Activated CD4-positive, alpha-beta T cell treated with anti-CD3 and anti-CD28 coated beads for 1 hour (primary cell): ENCODE measurements around the gene FGD5.

ENCODE experiments used
- DNase-seq: peaks from one replicate; pipeline ENCODE4 v3.0.0-alpha.2; 2020

The FGD5 gene

DNA sequence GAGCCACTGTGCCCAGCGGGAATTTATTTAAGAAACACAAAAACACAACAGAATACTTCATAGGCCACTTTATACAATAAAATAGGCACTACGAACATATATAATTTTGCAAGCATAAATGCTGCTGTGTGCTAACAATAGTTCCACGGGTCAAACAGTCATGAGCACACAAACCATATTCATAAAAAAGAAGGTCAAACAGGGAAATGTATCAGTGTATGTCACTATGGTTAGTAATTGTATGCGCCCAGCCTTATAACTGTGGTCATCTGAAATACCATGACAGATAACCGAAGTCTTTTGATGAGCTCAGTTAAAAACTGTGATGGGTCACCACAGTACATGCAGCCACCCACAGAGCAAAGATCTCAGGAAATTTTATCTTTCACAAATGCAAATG lies 90.5 kb downstream of the FGD5 start:
- DNase-seq = no peak

DNA sequence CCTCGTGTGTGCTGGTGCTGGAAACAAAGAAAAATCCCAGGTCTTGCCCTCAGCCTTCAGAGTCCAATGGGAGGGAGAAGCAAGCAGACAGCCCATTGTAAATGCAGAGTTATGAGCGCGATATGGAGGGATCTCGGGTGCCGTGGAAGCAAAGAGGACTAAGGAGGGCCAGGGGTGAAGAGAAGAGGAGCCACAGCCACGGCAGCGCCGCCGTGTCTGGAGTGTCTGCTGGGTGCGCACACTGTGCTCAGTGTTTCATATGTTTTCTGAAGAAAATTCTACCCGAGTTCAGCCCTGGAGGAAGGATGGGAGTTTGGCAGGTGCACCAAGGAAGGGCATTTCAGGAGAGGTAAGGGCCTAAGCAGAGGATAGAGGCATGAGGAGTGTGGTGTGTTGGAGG lies 92.9 kb downstream of the FGD5 start:
- no peak for DNase-seq

DNA sequence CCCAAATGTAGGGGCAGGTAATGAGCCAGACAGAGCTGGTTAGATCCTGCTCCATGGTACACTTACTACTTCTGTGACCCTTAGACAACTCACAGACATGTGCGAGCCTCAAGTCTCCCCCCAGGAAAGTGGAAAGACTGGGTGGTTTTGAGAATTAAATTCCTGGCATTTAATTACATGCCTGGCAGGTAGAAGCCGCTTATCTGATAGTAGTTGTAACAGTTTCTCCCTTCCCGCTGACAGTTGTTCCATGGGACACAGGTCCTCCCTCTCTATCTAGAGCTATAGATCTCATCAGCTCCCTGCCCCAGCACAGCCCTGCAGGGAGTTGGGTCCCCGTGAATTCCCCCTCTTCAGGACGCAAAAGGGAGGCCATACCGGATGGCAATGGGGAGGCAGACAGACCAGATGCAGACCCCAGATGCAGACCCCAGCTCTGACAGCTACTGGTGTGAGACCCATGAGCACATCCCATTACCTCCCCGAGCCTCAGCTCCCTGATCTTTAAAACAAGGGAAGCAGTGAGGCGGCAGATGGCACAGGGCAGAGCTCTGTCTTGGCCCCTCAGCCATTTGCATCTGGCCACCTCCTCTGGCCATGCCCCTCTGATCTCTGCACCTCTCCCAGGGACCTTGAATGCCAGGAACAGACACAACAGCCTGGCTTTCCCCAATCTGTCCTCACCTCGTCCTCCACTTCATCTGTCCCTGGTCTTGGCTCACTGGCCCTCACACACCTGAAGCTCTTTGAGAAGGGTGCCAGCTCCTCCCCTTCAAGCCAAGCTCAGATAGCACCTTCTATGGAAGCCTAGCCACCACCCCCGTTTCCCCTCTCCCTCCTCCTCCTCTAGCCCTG lies 94.5 kb downstream of the FGD5 start:
- no peak for DNase-seq

DNA sequence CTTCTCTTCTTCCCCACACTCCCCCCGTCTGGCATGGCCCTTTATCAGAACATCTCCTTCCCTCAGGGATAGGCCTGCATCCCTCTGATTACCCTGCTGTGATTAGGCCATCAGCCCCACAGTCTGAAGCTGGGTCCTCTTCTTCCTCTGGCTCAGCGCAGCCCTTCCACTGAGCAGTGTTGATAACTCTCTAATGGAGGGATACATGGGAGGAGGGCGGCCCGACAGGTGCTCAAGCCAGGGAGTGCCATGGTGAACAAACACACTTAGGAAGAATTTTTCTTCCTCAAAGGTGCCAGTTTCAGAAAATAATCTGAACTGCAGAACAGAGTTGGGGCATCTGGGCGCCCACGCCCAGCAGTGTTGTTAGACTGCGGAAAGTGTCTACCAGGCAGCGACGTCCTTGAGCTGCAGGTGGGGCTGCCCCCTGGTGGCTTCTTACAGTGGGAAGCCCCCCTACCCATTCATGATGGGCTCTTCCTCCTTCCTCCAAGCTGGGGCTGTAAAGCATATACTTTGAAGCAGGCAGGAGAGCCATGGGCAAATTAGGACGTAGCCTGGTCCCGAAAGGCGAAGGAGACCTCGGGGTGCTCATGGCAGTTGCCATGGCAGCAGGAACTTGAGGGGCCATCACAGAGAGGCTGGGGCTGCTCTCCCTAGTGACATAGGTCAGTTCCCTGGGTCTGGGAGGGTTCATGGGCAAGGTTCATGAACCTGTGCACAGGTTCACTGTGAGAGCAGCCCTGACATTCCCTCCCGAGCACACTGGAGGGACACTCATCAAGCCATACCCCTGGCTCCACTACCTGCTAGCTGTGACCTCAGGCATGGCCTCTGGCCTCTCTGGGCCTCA lies 95.4 kb downstream of the FGD5 start:
- DNase-seq = no peak

DNA sequence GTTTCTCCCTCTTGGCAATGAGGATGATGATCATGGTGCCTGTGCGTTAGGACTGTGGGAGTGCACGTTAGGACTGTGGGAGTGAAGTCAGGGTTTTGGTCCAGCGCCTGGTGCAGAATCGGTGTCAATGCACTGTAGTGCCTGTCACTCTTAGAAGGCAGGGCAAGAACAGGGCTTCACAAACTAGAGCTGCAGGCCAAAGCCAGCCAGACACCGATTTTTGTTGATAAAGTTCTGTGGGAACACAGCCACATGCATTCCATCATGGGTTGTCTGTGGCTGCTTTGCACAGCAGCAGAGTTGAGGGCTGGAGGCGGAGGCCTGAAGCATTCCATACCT lies 96.0 kb downstream of the FGD5 start:
- DNase-seq = no peak

DNA sequence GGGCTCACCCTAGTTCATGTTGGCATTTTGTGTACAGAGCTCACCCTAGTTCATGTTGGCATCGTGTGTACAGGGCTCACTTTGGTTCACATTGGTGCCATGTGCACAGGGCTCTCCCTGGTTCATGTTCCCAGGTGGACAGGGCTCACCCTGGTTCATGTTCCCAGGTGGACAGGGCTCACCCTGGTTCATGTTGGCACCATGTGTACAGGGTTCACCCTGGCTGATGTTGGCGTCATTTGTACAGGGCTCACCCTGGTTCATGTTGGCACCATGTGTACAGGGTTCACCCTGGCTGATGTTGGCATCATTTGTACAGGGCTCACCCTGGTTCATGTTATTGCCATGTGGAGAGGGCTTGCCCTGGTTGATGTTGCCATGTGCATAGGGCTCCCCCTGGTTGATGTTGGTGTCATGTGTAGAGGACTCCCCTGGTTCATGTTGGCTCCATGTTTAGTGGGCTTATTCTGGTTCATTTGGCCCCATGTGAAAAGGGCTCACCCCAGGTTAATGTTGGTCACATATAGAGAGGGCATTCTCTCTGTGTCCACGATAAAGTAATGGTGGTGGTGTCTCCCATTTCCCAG lies 97.0 kb downstream of the FGD5 start:
- DNase-seq = no peak

DNA sequence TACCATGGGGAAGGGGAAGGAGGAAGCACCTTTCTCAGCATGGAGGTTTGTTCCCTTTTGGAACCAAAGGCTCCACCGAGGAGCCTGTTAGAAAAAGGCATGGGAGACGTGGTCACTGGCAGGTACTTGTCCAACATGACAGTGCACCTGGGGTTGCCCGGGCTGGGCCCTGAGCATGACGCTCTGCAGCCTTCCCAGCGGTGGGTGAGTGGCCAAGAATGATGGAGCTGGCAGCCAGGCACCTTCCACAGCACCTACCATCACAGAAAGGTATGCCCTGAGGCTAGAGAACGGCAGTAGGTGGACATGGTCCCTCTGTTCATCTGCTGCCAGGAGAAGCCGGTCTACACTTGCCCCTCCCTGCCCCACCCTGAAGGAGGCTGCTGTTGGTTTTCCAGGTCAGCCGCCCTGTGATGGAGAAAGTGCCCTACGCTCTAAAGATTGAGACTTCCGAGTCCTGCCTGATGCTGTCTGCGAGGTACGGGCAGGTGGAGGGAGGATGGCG lies 99.6 kb downstream of the FGD5 start:
- no peak for DNase-seq

DNA sequence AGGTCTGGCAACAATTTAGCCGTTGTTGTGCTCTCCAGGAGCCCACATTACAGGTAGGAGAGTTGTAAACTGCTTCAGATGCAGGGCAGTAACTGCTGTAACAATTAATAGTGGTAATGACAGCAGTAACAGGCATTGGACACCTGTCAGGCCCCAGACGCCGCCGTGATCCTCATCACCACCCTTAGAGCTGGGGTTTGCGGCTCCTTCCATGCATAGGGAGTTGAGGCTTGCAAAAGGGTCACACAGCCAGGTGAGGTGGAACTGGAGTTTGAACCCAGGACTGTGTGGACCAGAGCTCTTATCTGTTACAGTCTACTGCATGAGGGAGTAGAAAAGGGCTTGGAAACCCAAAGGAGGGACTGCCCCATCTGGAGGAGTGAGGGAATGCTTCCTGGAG lies 101.8 kb downstream of the FGD5 start:
- DNase-seq = no peak

DNA sequence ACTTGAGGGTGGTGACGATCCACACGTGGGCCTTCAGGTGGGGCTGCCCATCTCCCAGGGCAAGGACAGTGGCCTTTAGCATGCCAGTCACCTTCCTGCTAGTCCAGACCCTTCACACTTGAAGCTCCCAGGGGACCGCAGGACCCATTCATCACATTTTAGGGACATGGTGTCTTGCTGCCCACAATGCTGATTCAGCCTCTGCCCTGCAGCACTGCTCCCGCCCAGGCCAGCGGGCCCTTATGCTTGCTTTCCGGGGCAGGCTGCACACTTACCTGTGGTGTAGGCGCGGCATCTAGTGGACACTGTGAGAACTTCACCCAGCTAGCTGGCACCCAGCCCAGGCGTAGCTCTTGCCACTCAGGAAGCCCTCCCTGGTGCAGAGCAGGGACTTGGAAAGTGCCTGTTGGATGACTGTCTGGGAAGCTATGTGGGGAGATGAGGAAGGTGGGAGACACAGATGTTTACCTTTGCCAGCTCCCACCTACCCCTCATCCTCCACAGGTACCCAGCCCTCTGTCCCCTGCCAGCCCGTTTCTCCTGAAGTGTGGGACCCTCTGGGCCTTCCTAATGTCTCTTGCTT lies 102.4 kb downstream of the FGD5 start:
- peak; percentile 75 for DNase-seq

DNA sequence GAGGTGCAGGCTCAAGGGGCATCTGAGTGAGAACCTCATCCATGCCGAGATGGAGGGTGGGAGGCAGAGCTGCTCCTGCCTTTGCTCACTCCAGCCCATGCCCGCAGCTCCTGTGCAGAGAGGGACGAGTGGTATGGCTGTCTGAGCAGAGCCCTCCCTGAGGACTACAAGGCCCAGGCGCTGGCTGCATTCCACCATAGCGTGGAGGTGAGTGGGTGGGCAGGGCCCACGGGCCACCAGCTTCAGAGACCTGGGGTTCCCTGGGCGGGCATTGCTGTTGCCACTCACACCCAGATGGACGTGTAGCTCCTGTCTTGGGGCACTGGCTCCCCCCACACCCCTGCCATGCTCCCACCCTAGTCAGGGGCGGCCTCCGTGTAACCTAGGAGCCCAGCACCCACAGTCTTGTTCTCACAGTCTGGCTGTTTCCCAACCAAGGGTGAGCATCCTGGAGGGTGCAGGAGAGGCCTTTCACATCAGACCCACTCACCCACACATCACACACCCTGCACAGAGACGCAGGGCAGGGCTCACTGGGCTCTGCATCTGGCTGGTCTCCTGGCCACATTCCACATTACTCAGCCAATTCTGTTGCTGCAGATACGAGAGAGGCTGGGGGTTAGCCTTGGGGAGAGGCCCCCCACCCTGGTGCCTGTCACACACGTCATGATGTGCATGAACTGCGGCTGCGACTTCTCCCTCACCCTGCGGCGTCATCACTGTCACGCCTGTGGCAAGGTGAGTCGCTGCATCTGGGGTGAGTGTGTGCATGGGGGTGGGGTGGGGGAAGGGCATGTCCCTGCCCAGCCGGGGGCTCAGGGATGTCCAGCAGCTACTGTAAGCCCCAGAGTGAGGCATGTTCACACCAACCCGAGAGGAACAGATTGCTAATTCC lies 103.3 kb downstream of the FGD5 start:
- DNase-seq = no peak

DNA sequence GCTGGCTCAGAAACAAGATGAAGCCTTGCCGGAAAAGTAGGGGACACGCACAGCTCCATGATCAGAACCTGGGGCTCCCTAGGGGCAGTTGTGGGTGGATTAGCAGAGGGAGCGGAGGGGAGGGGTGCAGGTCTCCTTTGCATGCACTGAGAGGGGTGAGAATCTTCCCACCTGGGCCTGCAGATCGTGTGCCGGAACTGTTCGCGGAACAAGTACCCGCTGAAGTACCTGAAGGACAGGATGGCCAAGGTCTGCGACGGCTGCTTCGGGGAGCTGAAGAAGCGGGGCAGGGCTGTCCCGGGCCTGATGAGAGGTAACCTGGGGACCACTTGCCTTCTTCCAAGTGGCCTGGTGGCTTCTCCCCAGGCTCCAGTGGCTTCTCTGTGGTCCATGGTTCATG lies 104.1 kb downstream of the FGD5 start:
- no peak for DNase-seq

DNA sequence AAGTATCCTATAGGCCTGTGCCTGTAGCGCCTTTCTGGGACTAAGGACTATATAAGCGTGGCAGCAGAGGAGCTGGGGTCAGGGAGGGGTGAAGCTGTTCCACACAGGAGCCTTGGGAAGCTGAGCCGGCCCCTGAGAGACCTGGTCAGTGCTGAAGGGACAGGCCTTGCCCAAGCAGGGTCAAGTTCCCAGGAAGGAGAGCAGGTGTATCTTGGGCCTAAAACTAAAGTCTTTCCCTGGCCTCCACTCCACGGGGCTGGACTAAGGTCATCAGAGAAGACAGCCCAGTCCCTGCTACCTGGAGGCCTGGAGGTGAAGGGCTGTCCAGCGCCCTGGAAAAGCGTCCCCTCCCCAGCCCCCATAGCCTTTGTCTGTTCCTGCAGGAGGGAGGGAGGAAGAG lies 104.7 kb downstream of the FGD5 start:
- DNase-seq = no peak

DNA sequence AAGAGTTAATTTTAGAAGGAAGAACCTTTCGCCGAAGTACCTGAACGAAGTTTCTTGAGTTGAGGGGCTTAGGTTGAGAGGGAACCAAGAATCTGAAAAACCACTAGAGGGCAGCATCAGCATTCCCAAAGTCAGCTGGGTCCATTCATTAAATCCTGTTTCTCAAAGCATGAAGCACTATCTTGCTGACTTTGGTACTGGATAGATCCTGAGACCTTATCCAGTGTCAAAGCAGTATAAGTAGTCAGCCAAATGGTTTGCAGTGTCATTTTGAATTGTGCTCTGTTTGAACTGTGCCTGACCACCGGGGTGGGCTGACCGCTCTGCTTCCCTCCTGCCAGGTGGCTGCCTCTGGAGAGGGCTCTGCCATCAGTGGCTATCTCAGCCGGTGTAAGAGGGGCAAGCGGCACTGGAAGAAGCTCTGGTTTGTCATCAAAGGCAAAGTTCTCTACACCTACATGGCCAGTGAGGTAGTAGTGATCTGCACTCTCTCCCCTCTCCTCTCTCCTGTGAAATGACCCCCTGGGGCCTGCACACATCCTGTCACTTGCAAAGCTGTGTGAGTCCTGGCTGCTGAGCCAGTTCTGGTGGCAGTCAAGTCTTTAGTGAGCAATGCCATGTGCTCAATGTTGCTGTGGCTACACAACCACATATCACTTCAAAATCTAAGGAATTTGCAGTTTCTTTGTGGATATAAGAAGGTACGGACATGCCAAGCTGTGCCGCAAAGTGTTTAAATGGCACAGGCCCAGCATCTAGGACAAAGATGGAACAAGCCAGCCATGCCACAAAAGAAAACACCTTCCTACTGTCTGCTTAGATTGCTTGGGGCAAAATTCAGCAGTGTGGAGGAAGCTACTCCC lies 107.2 kb downstream of the FGD5 start:
- no peak for DNase-seq

DNA sequence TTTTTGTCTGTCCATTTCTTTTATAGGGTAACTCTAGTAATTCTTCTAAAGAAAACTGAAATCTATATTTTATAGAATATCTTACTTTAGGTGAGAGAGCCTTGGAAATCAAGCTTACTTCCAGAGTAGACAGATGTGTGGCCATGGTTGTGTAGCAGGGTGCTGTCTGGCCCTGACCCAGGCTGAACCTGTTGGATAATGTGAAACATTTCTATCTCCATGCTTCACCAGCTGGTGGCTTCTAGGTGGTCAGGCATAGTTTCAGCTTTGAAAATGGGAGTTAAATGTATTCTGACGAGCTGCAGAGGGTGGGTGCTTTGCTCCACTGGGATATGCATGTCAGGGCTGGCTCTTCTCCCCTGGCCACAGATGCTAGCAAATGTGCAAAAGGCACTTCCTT lies 107.8 kb downstream of the FGD5 start:
- no peak for DNase-seq

DNA sequence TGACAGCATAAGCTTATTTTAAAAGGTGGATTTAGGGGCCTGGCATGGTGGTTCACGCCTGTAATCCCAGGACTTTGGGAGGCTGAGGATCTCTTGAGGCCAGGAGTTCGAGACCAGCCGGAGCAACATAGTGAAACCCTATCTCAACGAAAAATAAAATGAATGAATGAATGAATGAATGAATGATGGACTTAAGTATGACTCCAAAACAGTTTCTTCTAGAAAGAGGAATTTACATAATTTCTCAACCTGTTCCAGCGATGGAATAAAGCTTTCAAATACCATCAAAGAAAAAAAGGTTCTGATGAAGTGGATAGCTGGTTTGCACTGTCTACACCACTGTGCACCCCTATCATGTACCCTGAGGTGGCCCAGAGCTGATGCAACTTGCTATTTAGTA lies 108.5 kb downstream of the FGD5 start:
- no peak for DNase-seq

DNA sequence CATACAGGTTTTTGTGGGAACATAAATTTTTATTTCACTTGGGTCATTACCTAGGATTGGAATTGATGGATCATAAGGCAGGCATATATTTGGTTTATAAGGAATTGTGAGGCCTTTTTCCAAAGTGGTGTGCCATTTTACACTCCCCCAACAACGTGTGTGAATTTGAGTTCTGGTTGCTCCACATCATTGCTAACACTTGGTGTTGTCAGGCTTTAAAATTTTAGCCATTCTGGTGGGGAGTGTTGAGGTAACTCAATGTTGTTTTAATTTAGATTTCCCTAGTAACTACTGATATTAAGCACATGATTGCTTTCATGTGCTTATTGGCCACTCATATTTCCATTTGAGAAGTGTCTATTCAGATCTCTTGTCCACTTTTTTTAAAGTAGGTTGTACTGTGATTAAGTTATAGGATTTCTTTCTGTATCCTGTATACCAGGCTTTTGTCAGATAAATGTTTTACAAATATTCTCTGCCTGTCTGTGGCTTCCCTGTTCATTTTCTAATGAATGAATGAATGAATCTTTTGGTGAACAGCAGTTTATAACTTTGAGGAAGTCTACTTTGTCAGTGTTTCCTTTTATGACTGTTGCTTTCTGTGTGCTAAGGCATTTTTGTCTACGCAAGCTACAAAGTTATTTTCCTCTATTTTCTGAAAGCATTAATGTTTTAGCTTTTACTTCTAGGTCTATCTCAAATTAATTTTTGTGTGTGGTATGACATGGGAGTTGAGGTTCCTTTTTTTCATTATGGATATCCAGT lies 110.7 kb downstream of the FGD5 start:
- DNase-seq = no peak

DNA sequence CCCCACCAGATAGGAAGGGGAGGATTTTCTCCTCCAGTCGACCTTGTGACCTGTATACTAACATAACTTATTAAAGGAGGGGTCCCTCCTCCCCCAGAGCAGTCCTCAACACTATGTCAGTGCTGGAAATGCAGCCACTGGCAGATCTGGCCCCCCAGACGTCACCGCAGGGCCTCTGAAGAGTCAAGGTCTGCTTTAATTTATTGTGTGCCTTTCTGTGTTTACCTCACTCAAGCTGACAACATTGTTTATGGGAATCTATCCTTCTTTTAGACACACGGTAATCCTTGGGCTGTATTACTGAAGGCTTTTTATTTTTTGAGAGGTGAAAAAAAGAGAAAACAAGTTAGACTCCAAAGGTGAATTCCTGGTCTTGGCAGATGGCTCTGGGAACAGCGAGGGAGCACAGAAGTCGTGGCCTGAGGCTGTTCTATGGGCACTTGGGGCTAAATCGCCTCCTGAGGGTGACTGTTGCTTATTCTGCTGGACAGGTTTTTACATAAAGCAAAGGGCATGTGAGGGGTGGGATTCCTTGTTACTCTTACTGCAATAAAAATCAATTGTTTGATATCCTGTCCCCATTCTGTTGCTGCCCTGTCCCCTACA lies 115.2 kb downstream of the FGD5 start:
- no peak for DNase-seq

DNA sequence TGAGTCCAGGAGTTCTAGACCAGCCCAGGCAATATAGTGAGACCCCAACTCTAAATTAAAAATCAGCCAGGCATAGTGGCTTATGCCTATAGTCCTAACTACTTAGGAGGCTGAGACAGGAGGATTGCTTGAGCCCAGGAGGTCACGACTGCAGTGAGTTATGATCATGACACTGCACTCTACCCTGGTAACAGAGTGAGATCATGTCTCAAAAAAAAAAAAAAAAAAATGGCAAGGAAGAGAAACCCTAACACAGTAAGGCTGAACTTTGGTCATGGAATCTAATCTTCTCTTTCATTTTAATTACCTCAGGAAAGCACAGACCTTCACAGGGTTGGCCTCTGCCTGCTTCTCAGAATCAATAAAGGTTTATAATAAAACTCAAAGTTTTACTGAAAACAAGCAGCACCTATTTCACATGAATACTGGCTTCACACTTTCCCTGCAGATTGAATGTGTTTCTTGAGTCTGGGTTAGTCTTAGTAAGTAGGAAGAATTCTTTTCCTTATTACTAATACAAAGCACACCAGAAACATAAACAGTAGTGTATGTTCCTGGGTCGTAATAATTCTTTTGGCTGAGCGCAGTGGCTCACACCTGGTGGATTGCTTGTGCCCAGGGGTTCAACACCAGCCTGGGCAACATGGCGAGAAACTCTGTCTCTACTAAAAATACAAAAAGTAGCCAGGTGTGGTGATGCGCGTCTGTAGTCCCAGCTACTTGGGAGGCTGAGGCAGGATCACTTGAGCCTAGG lies 117.0 kb downstream of the FGD5 start:
- no peak for DNase-seq

DNA sequence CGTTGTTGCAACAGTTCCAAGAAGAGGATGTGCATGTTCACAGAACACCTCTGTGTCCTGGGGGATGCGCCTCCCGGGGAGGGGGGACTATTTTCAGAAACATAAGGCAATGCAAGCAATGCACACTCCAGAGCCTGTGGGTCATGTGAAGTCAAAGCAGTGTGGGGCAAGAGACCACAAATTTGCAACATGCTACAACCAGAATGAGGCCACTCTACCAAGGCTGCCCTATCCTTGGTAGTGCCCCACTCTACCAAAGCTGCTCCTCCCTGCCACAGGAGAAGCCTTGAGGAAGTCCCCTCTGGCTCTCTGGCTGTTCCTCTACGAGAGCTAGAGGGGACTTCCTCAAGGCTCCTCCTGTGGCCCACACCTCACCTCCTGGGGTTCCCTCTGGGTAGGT lies 120.2 kb downstream of the FGD5 start:
- no peak for DNase-seq
